Stimulated activated CD4-positive, alpha-beta T cell treated with anti-CD3 and anti-CD28 coated beads, Interleukin-4, amount 100 ng/mL, for 4 hours (primary cell): ENCODE measurements around the gene ATP13A4.

Source experiments
- DNase-seq, 2 experiments: peaks; one replicate each; pipeline ENCODE4 v3.0.0-alpha.2; 2020

ATP13A4 gene, protein sequence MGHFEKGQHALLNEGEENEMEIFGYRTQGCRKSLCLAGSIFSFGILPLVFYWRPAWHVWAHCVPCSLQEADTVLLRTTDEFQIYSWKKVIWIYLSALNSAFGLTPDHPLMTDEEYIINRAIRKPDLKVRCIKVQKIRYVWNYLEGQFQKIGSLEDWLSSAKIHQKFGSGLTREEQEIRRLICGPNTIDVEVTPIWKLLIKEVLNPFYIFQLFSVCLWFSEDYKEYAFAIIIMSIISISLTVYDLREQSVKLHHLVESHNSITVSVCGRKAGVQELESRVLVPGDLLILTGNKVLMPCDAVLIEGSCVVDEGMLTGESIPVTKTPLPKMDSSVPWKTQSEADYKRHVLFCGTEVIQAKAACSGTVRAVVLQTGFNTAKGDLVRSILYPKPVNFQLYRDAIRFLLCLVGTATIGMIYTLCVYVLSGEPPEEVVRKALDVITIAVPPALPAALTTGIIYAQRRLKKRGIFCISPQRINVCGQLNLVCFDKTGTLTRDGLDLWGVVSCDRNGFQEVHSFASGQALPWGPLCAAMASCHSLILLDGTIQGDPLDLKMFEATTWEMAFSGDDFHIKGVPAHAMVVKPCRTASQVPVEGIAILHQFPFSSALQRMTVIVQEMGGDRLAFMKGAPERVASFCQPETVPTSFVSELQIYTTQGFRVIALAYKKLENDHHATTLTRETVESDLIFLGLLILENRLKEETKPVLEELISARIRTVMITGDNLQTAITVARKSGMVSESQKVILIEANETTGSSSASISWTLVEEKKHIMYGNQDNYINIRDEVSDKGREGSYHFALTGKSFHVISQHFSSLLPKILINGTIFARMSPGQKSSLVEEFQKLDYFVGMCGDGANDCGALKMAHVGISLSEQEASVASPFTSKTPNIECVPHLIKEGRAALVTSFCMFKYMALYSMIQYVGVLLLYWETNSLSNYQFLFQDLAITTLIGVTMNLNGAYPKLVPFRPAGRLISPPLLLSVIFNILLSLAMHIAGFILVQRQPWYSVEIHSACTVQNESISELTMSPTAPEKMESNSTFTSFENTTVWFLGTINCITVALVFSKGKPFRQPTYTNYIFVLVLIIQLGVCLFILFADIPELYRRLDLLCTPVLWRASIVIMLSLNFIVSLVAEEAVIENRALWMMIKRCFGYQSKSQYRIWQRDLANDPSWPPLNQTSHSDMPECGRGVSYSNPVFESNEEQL

GRCh38 chr3:193554811-193555210, at the start of gene ATP13A4:
TSS of gene ATP13A4 (minus strand) at chr3:193554895. CDS start at chr3:193554799, 96 bp downstream.
- no peak for DNase-seq

GRCh38 chr3:193599393-193599792, 44.7 kb upstream of the ATP13A4 start:
- DNase-seq = no peak

DNA sequence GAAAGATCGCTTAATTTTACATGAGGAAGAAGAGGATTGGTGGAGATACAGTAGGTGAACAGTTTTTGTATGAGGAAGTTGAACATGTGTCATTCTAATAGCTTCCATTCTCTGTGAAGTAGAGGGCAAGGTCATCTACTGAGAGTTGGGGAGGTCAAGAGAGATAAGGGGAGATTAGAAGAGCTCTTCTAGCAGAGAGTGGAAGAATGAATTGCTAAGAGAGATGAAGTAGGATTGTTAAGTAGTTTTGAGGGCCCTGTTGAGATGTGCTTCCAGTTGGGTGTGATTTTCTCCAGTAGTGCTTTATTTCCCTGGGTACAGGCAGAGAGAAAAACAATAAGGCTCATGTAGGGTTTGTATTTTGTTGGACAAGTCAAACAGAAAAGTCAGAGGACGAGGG, 43.5 kb upstream of the ATP13A4 start:
- no peak for DNase-seq

GRCh38 chr3:193595939-193596487, 41.3 kb upstream of the ATP13A4 start:
- no peak for DNase-seq

- DNase-seq = no peak
These were observed 40.4 kb upstream of the ATP13A4 start for GRCh38 chr3:193594946-193595689.

DNA sequence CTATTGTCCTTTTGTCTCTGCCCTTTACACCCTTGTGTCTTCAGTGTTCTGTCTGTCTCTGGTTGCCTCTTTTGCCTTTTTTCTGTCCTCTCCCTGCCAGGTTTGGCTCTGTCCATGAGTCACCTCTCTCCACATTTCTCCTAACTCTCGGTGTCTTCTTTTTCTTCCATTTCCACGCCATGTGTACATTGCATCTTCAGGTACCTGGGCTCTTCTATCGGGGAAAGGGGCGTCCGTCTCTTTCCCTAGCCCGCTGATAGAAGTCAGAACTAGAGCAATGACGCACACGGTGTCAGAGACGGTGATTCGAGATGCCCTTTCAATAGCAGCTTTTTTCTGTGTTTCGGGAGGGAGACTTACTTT, 39.0 kb upstream of the ATP13A4 start:
- DNase-seq = peak; percentile 19 to 26

DNA sequence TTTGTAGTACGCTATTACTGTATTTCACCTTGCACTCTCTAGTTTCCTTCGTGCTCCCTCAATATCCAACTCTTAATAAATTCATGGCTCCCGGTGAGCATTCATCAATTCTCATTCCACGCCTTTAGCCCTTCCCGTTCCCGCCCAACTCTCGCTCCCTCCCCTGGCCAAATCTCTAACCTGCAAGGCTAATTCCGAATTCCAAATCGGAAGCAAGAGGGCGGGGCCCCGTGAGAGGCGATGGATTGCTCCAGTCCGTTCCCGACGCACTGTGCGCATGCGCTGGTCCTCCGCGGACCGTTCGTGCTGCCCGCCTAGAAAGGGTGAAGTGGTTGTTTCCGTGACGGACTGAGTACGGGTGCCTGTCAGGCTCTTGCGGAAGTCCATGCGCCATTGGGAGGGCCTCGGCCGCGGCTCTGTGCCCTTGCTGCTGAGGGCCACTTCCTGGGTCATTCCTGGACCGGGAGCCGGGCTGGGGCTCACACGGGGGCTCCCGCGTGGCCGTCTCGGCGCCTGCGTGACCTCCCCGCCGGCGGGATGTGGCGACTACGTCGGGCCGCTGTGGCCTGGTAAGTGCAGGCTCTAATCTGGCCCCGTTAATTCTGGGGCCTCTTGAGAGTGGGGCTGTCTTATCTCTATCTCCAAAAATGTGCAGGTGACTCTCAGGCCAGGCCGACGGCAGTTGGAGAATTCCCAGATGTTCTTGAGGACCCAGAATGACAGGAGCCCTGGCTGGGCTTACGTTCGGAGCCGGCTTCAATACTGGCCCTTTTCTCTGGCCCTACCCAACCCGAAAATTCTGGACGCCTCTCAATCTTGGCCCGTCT, 38.4 kb upstream of the ATP13A4 start, which contains the start of gene OPA1:
Gene OPA1, plus strand, starts transcription at position 368 of the 827 bp plus-strand sequence. Its CDS starts 170 bp downstream, at position 538.
- DNase-seq = peak; percentile 88 to 89

DNA sequence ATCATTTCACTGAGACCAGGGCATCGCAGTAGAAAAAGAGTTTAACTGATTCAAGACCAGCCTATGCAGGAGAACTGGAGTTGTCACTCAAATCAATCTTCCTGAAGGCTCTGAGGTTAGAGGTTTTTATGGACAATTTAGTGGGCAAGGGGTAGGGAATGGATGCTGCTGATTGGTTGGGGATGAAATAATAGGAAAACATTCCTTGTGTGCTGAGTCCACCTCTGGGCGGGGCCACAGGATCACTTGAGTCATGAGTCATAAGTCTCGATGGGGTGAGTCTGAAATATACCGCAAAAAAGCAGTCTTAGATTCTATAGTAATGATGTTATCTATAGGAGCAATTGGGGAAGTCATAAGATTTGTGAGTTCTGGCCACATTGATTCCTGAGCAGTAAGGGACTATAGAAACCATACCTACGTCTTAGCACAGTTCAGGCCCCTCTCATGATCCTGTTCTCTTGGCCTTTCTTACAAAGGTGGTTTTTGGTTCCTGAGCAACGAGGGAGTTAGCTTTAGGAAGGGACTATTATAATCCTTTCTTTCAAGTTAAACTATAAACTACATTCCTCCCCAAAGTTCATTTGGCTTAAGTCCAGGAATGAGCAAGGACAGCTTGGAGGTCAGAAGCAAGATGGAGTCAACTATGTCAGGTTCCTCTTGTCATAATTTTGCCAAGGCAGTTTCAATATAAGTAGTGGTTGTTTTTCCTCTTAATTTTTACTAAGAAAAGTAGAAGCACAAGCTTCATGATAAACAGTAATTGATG, 35.6 kb upstream of the ATP13A4 start:
- no peak for DNase-seq

DNA sequence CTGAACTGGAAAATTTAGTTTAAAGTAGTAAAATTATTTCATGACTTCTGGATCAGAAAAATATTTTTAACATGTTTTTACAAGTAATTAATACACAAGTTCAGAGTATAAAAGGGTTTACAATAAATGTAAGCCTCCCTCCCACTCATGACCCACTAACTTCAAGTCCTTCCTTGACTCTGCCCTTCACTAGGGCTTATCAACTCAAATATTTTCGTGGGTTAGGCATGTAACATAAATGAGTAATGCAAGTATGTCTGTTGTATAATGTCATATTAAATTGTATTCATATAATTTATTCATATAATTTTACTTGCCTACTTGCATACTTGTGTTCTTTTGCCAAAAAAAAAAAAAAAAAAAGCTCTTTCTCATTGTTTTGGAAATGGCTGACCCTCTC, 34.9 kb upstream of the ATP13A4 start:
- DNase-seq = no peak

DNA sequence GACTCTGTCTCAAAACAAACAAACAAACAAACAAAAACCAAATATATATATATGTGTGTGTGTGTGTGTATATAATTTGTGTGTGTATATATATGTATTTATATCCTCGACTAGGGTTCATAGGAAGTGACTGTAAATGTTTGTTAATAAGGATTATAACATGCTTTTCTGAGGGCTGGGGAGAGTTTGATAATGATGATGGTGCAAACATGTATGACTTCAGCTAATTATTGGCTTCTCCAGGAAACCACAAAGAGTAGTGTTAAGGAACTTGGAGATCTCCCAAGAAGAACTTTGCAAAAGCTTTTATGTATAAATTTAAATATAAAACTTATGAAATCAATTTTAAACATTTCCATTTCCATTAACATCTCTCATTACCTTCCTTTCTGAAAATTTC, 34.4 kb upstream of the ATP13A4 start:
- DNase-seq = no peak

- no peak for DNase-seq
These were observed 31.8 kb upstream of the ATP13A4 start for GRCh38 chr3:193586526-193586925.

- DNase-seq = no peak
These were observed 30.8 kb upstream of the ATP13A4 start for GRCh38 chr3:193585530-193585929.

DNA sequence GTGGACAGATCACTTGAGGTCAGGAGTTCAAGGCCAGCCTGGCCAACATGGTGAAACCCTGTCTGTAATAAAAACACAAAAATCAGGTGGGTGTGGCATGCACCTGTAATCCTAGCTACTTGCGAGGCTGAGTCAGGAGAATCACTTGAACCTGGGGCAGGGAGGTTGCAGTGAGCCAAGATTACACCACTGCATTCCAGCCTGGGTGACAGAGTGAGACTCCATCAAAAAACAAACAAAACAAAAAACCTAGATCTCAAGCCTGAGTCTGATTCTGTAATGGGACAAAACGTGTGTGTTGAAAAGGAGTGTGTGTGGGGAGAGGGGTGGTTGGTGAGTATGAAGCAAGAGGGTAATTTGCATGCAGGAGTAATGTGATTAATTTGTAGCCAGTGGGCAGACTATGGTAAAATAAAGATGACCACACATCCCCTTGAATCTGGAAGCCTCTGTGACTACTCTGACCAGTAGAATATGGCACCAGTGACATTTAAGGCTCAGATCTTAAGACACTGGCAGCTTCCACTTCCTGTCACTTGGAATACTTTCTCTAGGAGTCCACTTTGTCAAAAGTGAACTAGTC, 19.9 kb upstream of the ATP13A4 start:
- no peak for DNase-seq

- no peak for DNase-seq
These were observed 18.9 kb upstream of the ATP13A4 start for GRCh38 chr3:193573403-193574191.

- DNase-seq = peak; percentile 32 to 35
These were observed 17.8 kb upstream of the ATP13A4 start for GRCh38 chr3:193572426-193572908.

DNA sequence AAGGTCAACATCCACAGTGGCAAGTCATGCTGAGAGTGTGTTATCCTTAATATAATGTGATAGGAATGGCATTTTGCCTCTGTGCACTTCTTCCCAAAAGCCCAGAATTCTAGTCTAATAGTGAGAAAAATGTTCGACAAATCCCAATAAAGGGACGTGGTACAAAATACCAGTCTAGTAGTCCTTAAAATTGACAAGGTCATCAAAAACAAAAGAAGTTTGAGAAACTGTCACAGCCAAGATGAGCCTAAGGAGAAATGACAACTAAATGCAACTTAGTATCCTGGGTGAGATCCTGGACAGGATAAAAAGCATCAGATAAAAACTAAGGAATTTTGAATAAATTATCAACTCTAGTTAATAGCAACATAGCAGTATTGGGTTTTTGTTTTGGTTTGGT, 14.4 kb upstream of the ATP13A4 start:
- DNase-seq = no peak

- no peak for DNase-seq
These were observed 9.3 kb upstream of the ATP13A4 start for GRCh38 chr3:193564012-193564411.

GRCh38 chr3:193563426-193563825, 8.7 kb upstream of the ATP13A4 start:
- no peak for DNase-seq

DNA sequence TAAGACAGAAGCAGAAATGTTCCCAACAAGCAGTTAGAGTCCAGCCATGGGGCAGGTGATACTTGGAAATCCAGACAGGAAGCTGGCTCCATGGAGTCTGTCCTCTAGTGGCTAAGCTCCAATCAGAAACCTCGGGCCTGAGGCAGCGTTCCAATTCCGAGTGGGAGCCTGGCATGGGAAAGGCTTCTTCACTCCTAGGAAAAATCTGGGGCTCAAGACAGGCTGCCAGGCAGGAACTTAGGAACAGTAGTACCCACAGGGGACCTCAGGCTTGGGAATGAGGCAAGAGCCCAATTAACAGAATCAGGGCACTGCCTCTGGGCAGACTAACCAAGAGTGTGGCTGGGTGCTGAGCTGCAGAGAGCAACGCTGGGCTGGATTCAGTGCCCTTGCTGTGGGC, 6.2 kb upstream of the ATP13A4 start:
- no peak for DNase-seq
